ENCODE results near the gene SPECC1.

SPECC1 gene

GRCh38 chr17:20087538-20088250 is 78.5 kb downstream of the SPECC1 start:
- TF ChIP-seq, protein P1, sequence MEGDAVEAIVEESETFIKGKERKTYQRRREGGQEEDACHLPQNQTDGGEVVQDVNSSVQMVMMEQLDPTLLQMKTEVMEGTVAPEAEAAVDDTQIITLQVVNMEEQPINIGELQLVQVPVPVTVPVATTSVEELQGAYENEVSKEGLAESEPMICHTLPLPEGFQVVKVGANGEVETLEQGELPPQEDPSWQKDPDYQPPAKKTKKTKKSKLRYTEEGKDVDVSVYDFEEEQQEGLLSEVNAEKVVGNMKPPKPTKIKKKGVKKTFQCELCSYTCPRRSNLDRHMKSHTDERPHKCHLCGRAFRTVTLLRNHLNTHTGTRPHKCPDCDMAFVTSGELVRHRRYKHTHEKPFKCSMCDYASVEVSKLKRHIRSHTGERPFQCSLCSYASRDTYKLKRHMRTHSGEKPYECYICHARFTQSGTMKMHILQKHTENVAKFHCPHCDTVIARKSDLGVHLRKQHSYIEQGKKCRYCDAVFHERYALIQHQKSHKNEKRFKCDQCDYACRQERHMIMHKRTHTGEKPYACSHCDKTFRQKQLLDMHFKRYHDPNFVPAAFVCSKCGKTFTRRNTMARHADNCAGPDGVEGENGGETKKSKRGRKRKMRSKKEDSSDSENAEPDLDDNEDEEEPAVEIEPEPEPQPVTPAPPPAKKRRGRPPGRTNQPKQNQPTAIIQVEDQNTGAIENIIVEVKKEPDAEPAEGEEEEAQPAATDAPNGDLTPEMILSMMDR (IDR thresholded peaks at IDR 0.05) = no peak

- TF ChIP-seq, protein P1 (IDR thresholded peaks at IDR 0.05) = no peak
Measured at GRCh38 chr17:20089756-20090547, 80.8 kb downstream of the SPECC1 start.

- TF ChIP-seq, protein P1 (IDR thresholded peaks at IDR 0.05) = no peak
Measured at GRCh38 chr17:20091174-20092029, 82.2 kb downstream of the SPECC1 start.

GRCh38 chr17:20092261-20092867 is 83.2 kb downstream of the SPECC1 start:
- TF ChIP-seq, protein P1 (IDR thresholded peaks at IDR 0.05) = no peak

DNA sequence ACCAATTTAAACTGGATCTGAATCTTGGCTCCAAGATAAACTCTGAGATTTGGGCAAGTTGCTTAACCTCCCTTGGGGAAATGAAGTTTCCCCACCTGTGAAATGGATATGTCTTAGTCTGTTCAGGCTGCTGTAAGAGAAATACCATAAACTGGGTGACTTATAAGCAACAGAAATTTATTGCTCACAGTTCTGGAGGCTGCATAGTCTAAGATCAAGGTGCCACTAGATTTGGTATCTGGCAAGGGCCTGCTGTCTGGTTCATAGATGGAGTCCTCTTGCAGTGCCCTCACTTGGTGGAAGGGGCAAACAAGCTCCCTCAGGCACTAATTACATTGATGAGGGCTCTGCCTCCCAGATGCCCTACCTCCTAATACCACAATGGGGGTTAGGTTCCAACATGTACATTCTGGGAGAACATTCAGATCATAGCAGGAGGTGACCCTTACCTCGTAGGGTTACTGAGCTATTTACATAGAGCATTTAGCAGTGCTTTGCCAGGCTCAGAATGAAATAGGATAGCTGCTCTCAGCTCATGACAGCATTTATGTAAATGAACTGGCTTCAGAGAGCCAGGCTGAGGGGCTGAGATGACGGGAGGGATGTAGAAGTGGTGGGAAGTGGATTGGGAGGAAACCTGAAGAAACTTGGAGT is 83.9 kb downstream of the SPECC1 start:
- TF ChIP-seq, protein P1 (IDR thresholded peaks at IDR 0.05) = no peak

- TF ChIP-seq, protein P1 (IDR thresholded peaks at IDR 0.05) = no peak
Measured at GRCh38 chr17:20094777-20095176, 85.6 kb downstream of the SPECC1 start.
